A549 (cell line): Measurements from ENCODE around the gene ODC1. TPM values are rescaled to one million over a fixed set of nuclear protein-coding genes. Genes with fewer than 3 reads are reported as not detected.
"Not testable (repeated sequence)": the region's sequence is repeated elsewhere in the genome, so short reads cannot be mapped to it uniquely, and the experiment has no call there.

Experiments
- ATAC-seq, 2 experiments: fragments of 200-7000 bp in 1 of 2; fragments of >200 bp in 1 of 2; cut with Nextera tagmentation in 1 of 2; cut with Tn5 transposase in 1 of 2; 3 replicates each; pipeline versions ENCODE4 v1.8.0 to v1.9.1; 2018 to 2020; ENCODE audit warnings: mild to moderate bottlenecking in 1 of 2, moderate library complexity in 1 of 2
- CTCF ChIA-PET: fragments of 300-600 bp; sonication (Branson Sonifier 250); formaldehyde crosslinking; extraction: SDS; loops from one replicate; lab custom pipeline; 2021; ENCODE audit warnings: antibody characterized with exemption, inconsistent platforms; lab: Yijun Ruan, JAX
- POLR2A ChIA-PET: fragments of 350-600 bp; formaldehyde crosslinking; extraction: SDS; loops from one replicate; lab custom pipeline; 2021; ENCODE audit warnings: antibody characterized with exemption, inconsistent platforms; lab: Yijun Ruan, JAX
- DNase-seq, 2 experiments: peaks; one replicate each; pipeline versions ENCODE4 v3.0.0 to v3.0.0-alpha.2; 2011 to 2016; ENCODE audit warnings: low read depth in 1 of 2, low spot score in 1 of 2
- FAIRE-seq: peaks from 2 replicates; lab custom pipeline; 2011; peaks lifted over from hg19 to GRCh38; lab: Jason Lieb, UNC
- H3K27ac ChIP-seq, 2 experiments: fragments of >200 bp; sonication (Bioruptor Twin); formaldehyde crosslinking; 3 replicates each; pipeline ENCODE4 v1.5.1; 2016 to 2017
- H3K4me1 ChIP-seq: fragments of >200 bp; sonication (Bioruptor Twin); formaldehyde crosslinking; 3 replicates; pipeline ENCODE4 v1.6.1; 2016
- H3K4me2 ChIP-seq: fragments of >200 bp; sonication (Bioruptor Twin); formaldehyde crosslinking; 3 replicates; pipeline ENCODE4 v1.6.1; 2016
- H3K4me3 ChIP-seq: fragments of >200 bp; sonication (Bioruptor Twin); formaldehyde crosslinking; 3 replicates; pipeline ENCODE4 v1.5.1; 2016
- H3K9me3 ChIP-seq: fragments of >200 bp; sonication (Bioruptor Twin); formaldehyde crosslinking; 3 replicates; pipeline ENCODE4 v1.6.1; 2016
- BHLHE40 ChIP-seq: IDR thresholded peaks from 2 replicates; pipeline ENCODE4 v1.6.1; 2012; ENCODE audit warnings: low read depth, low read length, inconsistent platforms
- CEBPB ChIP-seq, 2 experiments: fragments of >200 bp in 1 of 2; sonication (Bioruptor Twin) in 1 of 2; formaldehyde crosslinking in 1 of 2; IDR thresholded peaks; 2 replicates each; pipeline ENCODE4 v1.6.1; 2012 to 2016
- EHF ChIP-seq: fragments of 250-450 bp; sonication (Bioruptor Pico); IDR thresholded peaks from 2 replicates; pipeline ENCODE4 v1.5.0; 2020; ENCODE audit warnings: mild to moderate bottlenecking
- EHMT2 ChIP-seq: fragments of 200-600 bp; sonication (generic); IDR thresholded peaks from 2 replicates; pipeline ENCODE4 v1.6.1; 2016; ENCODE audit warnings: antibody characterized with exemption, low read depth, mild to moderate bottlenecking, moderate library complexity
- ELK1 ChIP-seq: fragments of 150-350 bp; IDR thresholded peaks from 2 replicates; pipeline ENCODE4 v1.6.1; 2014; ENCODE audit warnings: low read depth, mild to moderate bottlenecking, low read length
- FOSB ChIP-seq: fragments of 250-450 bp; sonication (Bioruptor Pico); IDR thresholded peaks from 2 replicates; pipeline ENCODE4 v1.5.0; 2020; ENCODE audit warnings: mild to moderate bottlenecking, moderate library complexity
- FOSL2 ChIP-seq, 2 experiments: fragments of 450-650 bp in 1 of 2; fragments of >200 bp in 1 of 2; sonication (Bioruptor Twin) in 1 of 2; formaldehyde crosslinking; IDR thresholded peaks; 2 replicates each; pipeline versions ENCODE4 v1.5.0 to v1.6.1; 2016 to 2020; ENCODE audit warnings: mild to moderate bottlenecking in 1 of 2, moderate library complexity in 1 of 2
- JUN ChIP-seq, 2 experiments: fragments of >200 bp; sonication (Bioruptor Twin); formaldehyde crosslinking; IDR thresholded peaks; 2 replicates in 1 of 2; 3 replicates in 1 of 2; pipeline ENCODE4 v1.6.1; 2016 to 2017
- JUNB ChIP-seq: fragments of >200 bp; sonication (Bioruptor Twin); formaldehyde crosslinking; IDR thresholded peaks from 2 replicates; pipeline ENCODE4 v1.6.1; 2016
- MAFK ChIP-seq: fragments of 450-650 bp; IDR thresholded peaks from 2 replicates; pipeline ENCODE4 v1.6.1; 2014; ENCODE audit not compliant: partially characterized antibody
- MAX ChIP-seq: IDR thresholded peaks from 2 replicates; pipeline ENCODE4 v1.6.1; 2012
- PBX3 ChIP-seq: IDR thresholded peaks from 2 replicates; pipeline ENCODE4 v1.6.1; 2012
- POLR2A ChIP-seq: IDR thresholded peaks from 2 replicates; pipeline ENCODE4 v1.6.1; 2012; ENCODE audit warnings: mild to moderate bottlenecking, low read length
- POLR2AphosphoS2 ChIP-seq: conservative IDR thresholded peaks from 2 replicates; pipeline ENCODE4 v1.6.1; 2012; ENCODE audit warnings: low read length, improper control_type of control experiment, inconsistent platforms
- RARB ChIP-seq: fragments of 250-450 bp; sonication (Bioruptor Pico); IDR thresholded peaks from 2 replicates; pipeline ENCODE4 v1.8.0; 2021; ENCODE audit warnings: mild to moderate bottlenecking, moderate library complexity
- RCOR1 ChIP-seq: fragments of 150-350 bp; IDR thresholded peaks from 2 replicates; pipeline ENCODE4 v1.6.1; 2014; ENCODE audit warnings: antibody characterized with exemption, low read length, low read depth
- RFX5 ChIP-seq: fragments of 450-650 bp; IDR thresholded peaks from 2 replicates; pipeline ENCODE4 v1.7.1; 2014; ENCODE audit warnings: antibody characterized with exemption, mild to moderate bottlenecking, moderate library complexity
- ZC3H11A ChIP-seq: fragments of 450-650 bp; IDR thresholded peaks from 2 replicates; pipeline ENCODE4 v1.6.1; 2014; ENCODE audit warnings: antibody characterized with exemption, mild to moderate bottlenecking
- ZFP36 ChIP-seq: fragments of 450-650 bp; IDR thresholded peaks from 2 replicates; pipeline ENCODE4 v1.6.1; 2014; ENCODE audit warnings: borderline replicate concordance; ENCODE audit not compliant: partially characterized antibody
- WGBS: methylation state at CpG from one replicate; pipeline ENCODE4 v1.1.6; 2017; ENCODE audit errors: missing lambda C conversion rate; 5-methylcytosine and 5-hydroxymethylcytosine counted together
- polyA plus RNA-seq, 4 experiments: library from polyadenylated mRNA; depleted of rRNA in 3 of 4; stranded (reverse); fragments of >200 nt; fragmentation: RNase III in 1 of 4; extraction: RNeasy Plus Mini Kit Qiagen cat#74134 plus additional on column Dnase treatment in 1 of 4; gene quantifications; 2 replicates in 3 of 4; 3 replicates in 1 of 4; pipeline ENCODE4 v1.2.3, GENCODE V29; 2011 to 2017
- TF ChIP-seq, protein P1 (sequence below): fragments of 250-450 bp; sonication (Bioruptor Pico); IDR thresholded peaks from 2 replicates; pipeline ENCODE4 v1.5.0; 2020; ENCODE audit warnings: low read depth, mild to moderate bottlenecking, moderate library complexity
- TF ChIP-seq, protein P2 (sequence below): fragments of 200-600 bp; sonication (generic); IDR thresholded peaks from 2 replicates; pipeline ENCODE4 v1.6.1; 2016; ENCODE audit warnings: antibody characterized with exemption, mild to moderate bottlenecking, moderate library complexity

Gene ODC1
- polyA plus RNA-seq, 2 of the 4 experiments (the other 2 are of a cell fraction): 57.8 to 265 TPM

GRCh38 chr2:10444463-10444862 is 3.7 kb downstream of the ODC1 start:
- no peak for DNase-seq
- no peak for ATAC-seq
- CTCF ChIA-PET: interaction anchor here (1.0 to 6.7 kb wide), 4 partner anchors 10 to 320 kb away, joined by 4 to 74 read pairs (median 7); no protein-coding TSS in a partner anchor

DNA sequence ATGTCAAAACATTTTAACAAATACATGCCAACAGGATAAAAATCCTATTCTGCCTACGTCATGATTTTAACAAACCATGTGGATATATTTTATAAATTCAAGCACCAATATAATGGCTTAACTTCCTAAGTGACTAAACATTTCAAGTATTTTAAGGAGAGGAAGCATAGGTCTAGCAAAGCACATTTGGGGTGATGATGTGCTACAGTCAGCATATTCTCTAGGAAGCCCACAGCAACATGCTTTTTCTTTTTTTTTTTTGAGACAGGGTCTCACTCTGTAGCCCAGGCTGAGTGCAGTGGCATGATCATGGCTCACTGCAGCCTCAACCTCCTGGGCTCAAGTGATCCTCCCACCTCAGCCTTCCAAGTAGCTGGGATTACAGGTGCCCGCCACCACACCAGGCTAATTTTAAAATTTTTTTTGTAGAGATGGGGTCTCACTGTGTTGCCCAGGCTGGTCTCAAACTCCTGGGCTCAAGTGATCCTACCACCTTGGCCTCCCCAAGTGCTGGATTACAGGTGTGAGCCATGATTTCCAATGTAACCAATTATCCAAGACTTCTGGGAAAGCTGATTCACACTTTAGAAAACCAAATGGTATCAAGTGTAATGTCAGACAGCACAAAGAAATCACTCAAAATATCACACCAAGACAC is 5.5 kb downstream of the ODC1 start:
- H3K27ac ChIP-seq, DNase-seq, H3K9me3 ChIP-seq, ATAC-seq, H3K4me3 ChIP-seq, FAIRE-seq, H3K4me2 ChIP-seq, POLR2A ChIA-PET: not testable (repeated sequence)
- 94% methylated on average over 2 of the region's 2 CpGs for WGBS
- H3K4me1 ChIP-seq: peaks cover 12% of the 10 kb centered on the region
- peak; percentile 78 for TF ChIP-seq MAFK
- CTCF ChIA-PET: interaction anchor here (1.7 to 6.7 kb wide), 2 partner anchors 8 to 370 kb away, joined by 8 to 74 read pairs; no protein-coding TSS in a partner anchor

More at GRCh38 chr2:10444463-10444862, 3.7 kb downstream of the ODC1 start:
- Histone ChIP-seq H3K4me2 (no peak overlapping the region), H3K27ac (no peak overlapping the region), H3K9me3 (no peaks in the 10 kb centered on the region), H3K4me3 (no peak overlapping the region), H3K4me1 (peaks cover 21% of the 10 kb centered on the region)
- no peak for TF ChIP-seq BHLHE40
- TF ChIP-seq JUN (IDR thresholded peaks at IDR 0.05): no peak
- TF ChIP-seq FOSL2 (IDR thresholded peaks at IDR 0.05): no peak
- no peak for TF ChIP-seq FOSL2 (CRISPR knock-in tag; IDR thresholded peaks at IDR 0.05)
- TF ChIP-seq RFX5: no peak
- TF ChIP-seq PBX3: no peak
- TF ChIP-seq RCOR1: no peak
- TF ChIP-seq RARB (CRISPR knock-in tag): no peak
- TF ChIP-seq, protein P1, sequence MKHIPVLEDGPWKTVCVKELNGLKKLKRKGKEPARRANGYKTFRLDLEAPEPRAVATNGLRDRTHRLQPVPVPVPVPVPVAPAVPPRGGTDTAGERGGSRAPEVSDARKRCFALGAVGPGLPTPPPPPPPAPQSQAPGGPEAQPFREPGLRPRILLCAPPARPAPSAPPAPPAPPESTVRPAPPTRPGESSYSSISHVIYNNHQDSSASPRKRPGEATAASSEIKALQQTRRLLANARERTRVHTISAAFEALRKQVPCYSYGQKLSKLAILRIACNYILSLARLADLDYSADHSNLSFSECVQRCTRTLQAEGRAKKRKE (CRISPR knock-in tag): no peak
- TF ChIP-seq EHF (CRISPR knock-in tag): no peak
- TF ChIP-seq EHMT2: no peak
- TF ChIP-seq CEBPB (IDR thresholded peaks at IDR 0.05): no peak
- no peak for TF ChIP-seq POLR2AphosphoS2
- no peak for TF ChIP-seq POLR2A
- no peak for TF ChIP-seq ZFP36
- no peak for TF ChIP-seq MAX
- no peak for TF ChIP-seq ELK1
- TF ChIP-seq ZC3H11A: no peak
- no peak for TF ChIP-seq FOSB (CRISPR knock-in tag)
- TF ChIP-seq, protein P2, sequence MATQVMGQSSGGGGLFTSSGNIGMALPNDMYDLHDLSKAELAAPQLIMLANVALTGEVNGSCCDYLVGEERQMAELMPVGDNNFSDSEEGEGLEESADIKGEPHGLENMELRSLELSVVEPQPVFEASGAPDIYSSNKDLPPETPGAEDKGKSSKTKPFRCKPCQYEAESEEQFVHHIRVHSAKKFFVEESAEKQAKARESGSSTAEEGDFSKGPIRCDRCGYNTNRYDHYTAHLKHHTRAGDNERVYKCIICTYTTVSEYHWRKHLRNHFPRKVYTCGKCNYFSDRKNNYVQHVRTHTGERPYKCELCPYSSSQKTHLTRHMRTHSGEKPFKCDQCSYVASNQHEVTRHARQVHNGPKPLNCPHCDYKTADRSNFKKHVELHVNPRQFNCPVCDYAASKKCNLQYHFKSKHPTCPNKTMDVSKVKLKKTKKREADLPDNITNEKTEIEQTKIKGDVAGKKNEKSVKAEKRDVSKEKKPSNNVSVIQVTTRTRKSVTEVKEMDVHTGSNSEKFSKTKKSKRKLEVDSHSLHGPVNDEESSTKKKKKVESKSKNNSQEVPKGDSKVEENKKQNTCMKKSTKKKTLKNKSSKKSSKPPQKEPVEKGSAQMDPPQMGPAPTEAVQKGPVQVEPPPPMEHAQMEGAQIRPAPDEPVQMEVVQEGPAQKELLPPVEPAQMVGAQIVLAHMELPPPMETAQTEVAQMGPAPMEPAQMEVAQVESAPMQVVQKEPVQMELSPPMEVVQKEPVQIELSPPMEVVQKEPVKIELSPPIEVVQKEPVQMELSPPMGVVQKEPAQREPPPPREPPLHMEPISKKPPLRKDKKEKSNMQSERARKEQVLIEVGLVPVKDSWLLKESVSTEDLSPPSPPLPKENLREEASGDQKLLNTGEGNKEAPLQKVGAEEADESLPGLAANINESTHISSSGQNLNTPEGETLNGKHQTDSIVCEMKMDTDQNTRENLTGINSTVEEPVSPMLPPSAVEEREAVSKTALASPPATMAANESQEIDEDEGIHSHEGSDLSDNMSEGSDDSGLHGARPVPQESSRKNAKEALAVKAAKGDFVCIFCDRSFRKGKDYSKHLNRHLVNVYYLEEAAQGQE: no peak
- TF ChIP-seq JUNB: no peak
- 90% methylated on average over 5 of the region's 5 CpGs for WGBS
- no peak for FAIRE-seq
- POLR2A ChIA-PET: interaction anchor here (1.5 kb wide), 1 partner anchor 9 kb away, joined by 3 read pairs; no protein-coding TSS in a partner anchor
